ENCODE measurements around the gene TBC1D4.

GRCh38 chr13:75458696-75459422 is 23.1 kb downstream of the TBC1D4 start:
- TF ChIP-seq POLR2AphosphoS5 (IDR thresholded peaks at IDR 0.05) (peak; percentile 80), POLR2A (IDR thresholded peaks at IDR 0.05) (no peak)
- TF ChIP-seq, protein P1, sequence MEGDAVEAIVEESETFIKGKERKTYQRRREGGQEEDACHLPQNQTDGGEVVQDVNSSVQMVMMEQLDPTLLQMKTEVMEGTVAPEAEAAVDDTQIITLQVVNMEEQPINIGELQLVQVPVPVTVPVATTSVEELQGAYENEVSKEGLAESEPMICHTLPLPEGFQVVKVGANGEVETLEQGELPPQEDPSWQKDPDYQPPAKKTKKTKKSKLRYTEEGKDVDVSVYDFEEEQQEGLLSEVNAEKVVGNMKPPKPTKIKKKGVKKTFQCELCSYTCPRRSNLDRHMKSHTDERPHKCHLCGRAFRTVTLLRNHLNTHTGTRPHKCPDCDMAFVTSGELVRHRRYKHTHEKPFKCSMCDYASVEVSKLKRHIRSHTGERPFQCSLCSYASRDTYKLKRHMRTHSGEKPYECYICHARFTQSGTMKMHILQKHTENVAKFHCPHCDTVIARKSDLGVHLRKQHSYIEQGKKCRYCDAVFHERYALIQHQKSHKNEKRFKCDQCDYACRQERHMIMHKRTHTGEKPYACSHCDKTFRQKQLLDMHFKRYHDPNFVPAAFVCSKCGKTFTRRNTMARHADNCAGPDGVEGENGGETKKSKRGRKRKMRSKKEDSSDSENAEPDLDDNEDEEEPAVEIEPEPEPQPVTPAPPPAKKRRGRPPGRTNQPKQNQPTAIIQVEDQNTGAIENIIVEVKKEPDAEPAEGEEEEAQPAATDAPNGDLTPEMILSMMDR (IDR thresholded peaks at IDR 0.05), result no peak

Measured in prostate gland (tissue), 2 donors.